Sigmoid colon (tissue), 3 donors: ENCODE data around the gene ANGPTL8.

Experiments used
- POLR2A ChIP-seq, 2 donors: fragments of 450-650 bp; IDR thresholded peaks; one replicate each; pipeline ENCODE4 v1.6.1; 2016; ENCODE audit warnings: antibody characterized with exemption in 2 of 2, mild to moderate bottlenecking in 2 of 2, moderate library complexity in 2 of 2
- TF ChIP-seq, protein P1 (sequence below), 4 experiments: fragments of 450-650 bp in 3 of 4; fragments of 200-600 bp in 1 of 4; IDR thresholded peaks; one replicate each; pipeline ENCODE4 v1.5.1; 2016 to 2019; ENCODE audit warnings: antibody characterized with exemption in 4 of 4, mild to moderate bottlenecking in 3 of 4, moderate library complexity in 2 of 4

DNA sequence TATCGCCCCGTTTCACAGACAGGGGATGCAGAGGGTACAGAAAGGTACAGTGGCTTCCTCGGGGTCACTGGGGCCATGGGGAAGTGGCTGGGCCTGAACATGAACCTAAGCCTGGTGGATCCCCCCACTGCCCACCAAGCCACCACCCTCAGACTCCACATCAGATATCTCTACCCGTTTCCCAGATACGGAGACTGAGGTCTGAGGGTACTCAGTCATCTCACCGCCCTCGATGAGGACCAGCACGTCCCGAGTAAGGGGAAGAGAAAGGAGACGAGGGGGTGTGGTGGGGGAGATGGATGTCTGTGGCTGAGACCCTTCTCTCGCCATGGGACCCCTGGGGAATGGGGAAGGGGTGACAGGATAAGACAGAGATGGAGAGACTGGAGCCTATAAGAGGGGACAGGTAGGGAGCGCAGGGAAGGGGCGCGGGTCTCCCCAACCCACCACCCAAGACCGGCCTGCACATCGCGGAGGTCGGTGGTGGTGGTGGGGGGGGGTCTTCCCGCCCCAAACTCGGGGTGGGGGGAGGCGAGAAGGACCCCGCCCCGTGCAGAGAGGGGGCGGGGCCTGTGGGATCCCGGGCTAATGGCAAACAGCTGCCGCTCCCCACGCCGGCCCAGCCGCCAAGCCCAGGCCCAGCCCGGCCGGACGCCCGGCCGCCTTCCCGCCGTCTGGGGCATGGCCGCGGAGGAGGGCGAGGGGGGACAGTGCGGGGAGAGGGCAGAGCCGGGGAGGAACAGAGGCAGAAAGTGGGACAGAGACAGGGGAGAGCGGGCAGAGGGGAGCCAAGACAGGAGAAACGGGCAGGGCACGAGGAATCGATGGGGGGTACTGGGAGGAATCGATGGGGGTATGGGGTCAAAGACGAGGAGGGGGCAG, 42.8 kb upstream of the ANGPTL8 start:
- TF ChIP-seq, protein P1, sequence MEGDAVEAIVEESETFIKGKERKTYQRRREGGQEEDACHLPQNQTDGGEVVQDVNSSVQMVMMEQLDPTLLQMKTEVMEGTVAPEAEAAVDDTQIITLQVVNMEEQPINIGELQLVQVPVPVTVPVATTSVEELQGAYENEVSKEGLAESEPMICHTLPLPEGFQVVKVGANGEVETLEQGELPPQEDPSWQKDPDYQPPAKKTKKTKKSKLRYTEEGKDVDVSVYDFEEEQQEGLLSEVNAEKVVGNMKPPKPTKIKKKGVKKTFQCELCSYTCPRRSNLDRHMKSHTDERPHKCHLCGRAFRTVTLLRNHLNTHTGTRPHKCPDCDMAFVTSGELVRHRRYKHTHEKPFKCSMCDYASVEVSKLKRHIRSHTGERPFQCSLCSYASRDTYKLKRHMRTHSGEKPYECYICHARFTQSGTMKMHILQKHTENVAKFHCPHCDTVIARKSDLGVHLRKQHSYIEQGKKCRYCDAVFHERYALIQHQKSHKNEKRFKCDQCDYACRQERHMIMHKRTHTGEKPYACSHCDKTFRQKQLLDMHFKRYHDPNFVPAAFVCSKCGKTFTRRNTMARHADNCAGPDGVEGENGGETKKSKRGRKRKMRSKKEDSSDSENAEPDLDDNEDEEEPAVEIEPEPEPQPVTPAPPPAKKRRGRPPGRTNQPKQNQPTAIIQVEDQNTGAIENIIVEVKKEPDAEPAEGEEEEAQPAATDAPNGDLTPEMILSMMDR (IDR thresholded peaks at IDR 0.05), result no peak
- no peak for TF ChIP-seq POLR2A (IDR thresholded peaks at IDR 0.05)
